Measurements from ENCODE around the gene SNX8. TPM values are rescaled to one million over a fixed set of nuclear protein-coding genes. Genes with fewer than 3 reads are reported as not detected.
A peak's percentile ranks its signal among the peaks of the same experiment; 100 is the strongest.

Gene SNX8
- total RNA-seq (1 to 10 TPM; 8.6 to 9.3 TPM), total RNA-seq (4.3 to 8.0 reads per million in 2 donors)

- ATAC-seq (peak; percentile 90), DNase-seq (peak; percentile 95 to 99 (median 96))
- Mint-ChIP-seq H3K4me3 (no peak within 1 kb of the TSS), H3K27me3 (no peaks in the 10 kb centered on the region), H3K27ac (peak within 1 kb of the TSS; percentile 37), H3K4me1 (peaks cover 13% of the 10 kb centered on the region), H3K36me3 (ENCODE audit: low read depth) (no peaks in the 10 kb centered on the region)
- H3K9me3 ChIP-seq (ENCODE audit: control insufficient read depth, low read length, poor library complexity, severe bottlenecking), result no peaks in the 10 kb centered on the region
These were observed at the start of gene SNX8 for GRCh38 chr7:2314209-2314955. TSS of gene SNX8 (minus strand) at chr7:2314441. CDS start at chr7:2314421, 20 bp downstream.

- H3K27ac Mint-ChIP-seq, result no peak overlapping the region
- ATAC-seq (no peak), DNase-seq (no peak)
- peaks cover 5% of the 10 kb centered on the region for H3K36me3 Mint-ChIP-seq (ENCODE audit: low read depth)
- H3K9me3 ChIP-seq (ENCODE audit: control insufficient read depth, low read length, poor library complexity, severe bottlenecking), result no peaks in the 10 kb centered on the region
- H3K4me3 Mint-ChIP-seq, result no peak overlapping the region
- peaks cover 20% of the 10 kb centered on the region for H3K4me1 Mint-ChIP-seq
- H3K27me3 Mint-ChIP-seq, result no peaks in the 10 kb centered on the region
These were observed 48.3 kb upstream of the SNX8 start for GRCh38 chr7:2362385-2363088.

GRCh38 chr7:2360796-2361195, 46.6 kb upstream of the SNX8 start:
- DNase-seq, result no peak
- Mint-ChIP-seq H3K27ac (peak overlapping the region; percentile 11), H3K4me1 (peaks cover 26% of the 10 kb centered on the region), H3K36me3 (ENCODE audit: low read depth) (peaks cover 6% of the 10 kb centered on the region), H3K27me3 (no peaks in the 10 kb centered on the region), H3K4me3 (no peak overlapping the region)
- H3K9me3 ChIP-seq (ENCODE audit: control insufficient read depth, low read length, poor library complexity, severe bottlenecking), result no peaks in the 10 kb centered on the region
- no peak for ATAC-seq

- H3K36me3 Mint-ChIP-seq (ENCODE audit: low read depth), result peaks cover 5% of the 10 kb centered on the region
- no peak for DNase-seq
- ATAC-seq, result no peak
- no peak overlapping the region for H3K4me3 Mint-ChIP-seq
- H3K27me3 Mint-ChIP-seq, result no peaks in the 10 kb centered on the region
- no peak overlapping the region for H3K27ac Mint-ChIP-seq
- no peaks in the 10 kb centered on the region for H3K9me3 ChIP-seq (ENCODE audit: control insufficient read depth, low read length, poor library complexity, severe bottlenecking)
- peaks cover 27% of the 10 kb centered on the region for H3K4me1 Mint-ChIP-seq
These were observed 45.4 kb upstream of the SNX8 start for GRCh38 chr7:2359610-2360009.

GRCh38 chr7:2358968-2359527, 44.8 kb upstream of the SNX8 start:
- Mint-ChIP-seq H3K27ac (no peak overlapping the region), H3K36me3 (ENCODE audit: low read depth) (peaks cover 5% of the 10 kb centered on the region), H3K4me1 (peaks cover 33% of the 10 kb centered on the region), H3K27me3 (no peaks in the 10 kb centered on the region), H3K4me3 (peak overlapping the region; percentile 25)
- no peak for DNase-seq
- H3K9me3 ChIP-seq (ENCODE audit: control insufficient read depth, low read length, poor library complexity, severe bottlenecking), result no peaks in the 10 kb centered on the region
- ATAC-seq, result no peak

GRCh38 chr7:2357571-2357970, 43.3 kb upstream of the SNX8 start:
- H3K4me3 Mint-ChIP-seq, result peak overlapping the region; percentile 72
- no peaks in the 10 kb centered on the region for H3K27me3 Mint-ChIP-seq
- peak overlapping the region; percentile 57 for H3K27ac Mint-ChIP-seq
- peaks cover 2% of the 10 kb centered on the region for H3K36me3 Mint-ChIP-seq (ENCODE audit: low read depth)
- no peak for ATAC-seq
- H3K4me1 Mint-ChIP-seq, result peaks cover 33% of the 10 kb centered on the region
- H3K9me3 ChIP-seq (ENCODE audit: control insufficient read depth, low read length, poor library complexity, severe bottlenecking), result no peaks in the 10 kb centered on the region
- no peak for DNase-seq

- no peak for ATAC-seq
- H3K9me3 ChIP-seq (ENCODE audit: control insufficient read depth, low read length, poor library complexity, severe bottlenecking), result no peaks in the 10 kb centered on the region
- peaks cover 33% of the 10 kb centered on the region for H3K4me1 Mint-ChIP-seq
- DNase-seq, result no peak
- peak overlapping the region; percentile 72 for H3K4me3 Mint-ChIP-seq
- H3K36me3 Mint-ChIP-seq (ENCODE audit: low read depth), result peaks cover 2% of the 10 kb centered on the region
- no peaks in the 10 kb centered on the region for H3K27me3 Mint-ChIP-seq
- H3K27ac Mint-ChIP-seq, result peak overlapping the region; percentile 57
These were observed 42.9 kb upstream of the SNX8 start for GRCh38 chr7:2357165-2357564.

- DNase-seq (no peak), ATAC-seq (no peak)
- H3K9me3 ChIP-seq (ENCODE audit: control insufficient read depth, low read length, poor library complexity, severe bottlenecking), result no peaks in the 10 kb centered on the region
- Mint-ChIP-seq H3K27me3 (no peaks in the 10 kb centered on the region), H3K27ac (peak overlapping the region; percentile 29), H3K4me3 (peak overlapping the region; percentile 95), H3K4me1 (peaks cover 31% of the 10 kb centered on the region), H3K36me3 (ENCODE audit: low read depth) (peaks cover 2% of the 10 kb centered on the region)
These were observed 41.4 kb upstream of the SNX8 start for GRCh38 chr7:2355705-2356008.

- peak overlapping the region; percentile 95 for H3K4me3 Mint-ChIP-seq
- H3K27ac Mint-ChIP-seq, result peak overlapping the region; percentile 100
- DNase-seq (no peak), ATAC-seq (no peak)
- peaks cover 25% of the 10 kb centered on the region for H3K4me1 Mint-ChIP-seq
- peaks cover 2% of the 10 kb centered on the region for H3K36me3 Mint-ChIP-seq (ENCODE audit: low read depth)
- no peaks in the 10 kb centered on the region for H3K27me3 Mint-ChIP-seq
- H3K9me3 ChIP-seq (ENCODE audit: control insufficient read depth, low read length, poor library complexity, severe bottlenecking), result no peaks in the 10 kb centered on the region
These were observed 40.9 kb upstream of the SNX8 start for GRCh38 chr7:2354939-2355704.

- Mint-ChIP-seq H3K27me3 (no peaks in the 10 kb centered on the region), H3K27ac (peak within 1 kb of the TSS; percentile 100), H3K36me3 (ENCODE audit: low read depth) (peaks cover 2% of the 10 kb centered on the region), H3K4me3 (peak within 1 kb of the TSS; percentile 95), H3K4me1 (peaks cover 18% of the 10 kb centered on the region)
- peak; percentile 82 to 86 (median 84) for DNase-seq
- H3K9me3 ChIP-seq (ENCODE audit: control insufficient read depth, low read length, poor library complexity, severe bottlenecking), result no peaks in the 10 kb centered on the region
- ATAC-seq, result peak; percentile 89
These were observed 40.1 kb upstream of the SNX8 start, which contains the start of gene EIF3B for GRCh38 chr7:2354186-2354938. TSS of gene EIF3B (plus strand) at chr7:2354827. CDS start at chr7:2354922, 95 bp downstream.

- peak overlapping the region; percentile 100 for H3K27ac Mint-ChIP-seq
- H3K36me3 Mint-ChIP-seq (ENCODE audit: low read depth), result peaks cover 2% of the 10 kb centered on the region
- peak overlapping the region; percentile 95 for H3K4me3 Mint-ChIP-seq
- no peaks in the 10 kb centered on the region for H3K9me3 ChIP-seq (ENCODE audit: control insufficient read depth, low read length, poor library complexity, severe bottlenecking)
- peaks cover 15% of the 10 kb centered on the region for H3K4me1 Mint-ChIP-seq
- peak; percentile 76 to 87 (median 86) for DNase-seq
- peak; percentile 73 for ATAC-seq
- H3K27me3 Mint-ChIP-seq, result no peaks in the 10 kb centered on the region
These were observed 39.6 kb upstream of the SNX8 start for GRCh38 chr7:2353936-2354185.

GRCh38 chr7:2353113-2353935, 39.1 kb upstream of the SNX8 start:
- no peaks in the 10 kb centered on the region for H3K27me3 Mint-ChIP-seq
- H3K27ac Mint-ChIP-seq, result peak overlapping the region; percentile 100
- peaks cover 2% of the 10 kb centered on the region for H3K36me3 Mint-ChIP-seq (ENCODE audit: low read depth)
- peak overlapping the region; percentile 95 for H3K4me3 Mint-ChIP-seq
- no peak for ATAC-seq
- H3K9me3 ChIP-seq (ENCODE audit: control insufficient read depth, low read length, poor library complexity, severe bottlenecking), result no peaks in the 10 kb centered on the region
- DNase-seq, result no peak
- peaks cover 15% of the 10 kb centered on the region for H3K4me1 Mint-ChIP-seq
